Activated CD4-positive, CD25-positive, alpha-beta regulatory T cell treated with anti-CD3 and anti-CD28 coated beads, Interleukin-2, amount 50 U/mL, for 24 hours (primary cell): ENCODE data around the gene CD180.

Experiments used
- ATAC-seq, 2 donors: fragments of 150-1000 bp; cut with Tn5 transposase; one replicate each; pipeline ENCODE4 v1.10.0; 2021; ENCODE audit warnings: mild to moderate bottlenecking in 1 of 2, moderate library complexity in 1 of 2

CD180 gene

DNA sequence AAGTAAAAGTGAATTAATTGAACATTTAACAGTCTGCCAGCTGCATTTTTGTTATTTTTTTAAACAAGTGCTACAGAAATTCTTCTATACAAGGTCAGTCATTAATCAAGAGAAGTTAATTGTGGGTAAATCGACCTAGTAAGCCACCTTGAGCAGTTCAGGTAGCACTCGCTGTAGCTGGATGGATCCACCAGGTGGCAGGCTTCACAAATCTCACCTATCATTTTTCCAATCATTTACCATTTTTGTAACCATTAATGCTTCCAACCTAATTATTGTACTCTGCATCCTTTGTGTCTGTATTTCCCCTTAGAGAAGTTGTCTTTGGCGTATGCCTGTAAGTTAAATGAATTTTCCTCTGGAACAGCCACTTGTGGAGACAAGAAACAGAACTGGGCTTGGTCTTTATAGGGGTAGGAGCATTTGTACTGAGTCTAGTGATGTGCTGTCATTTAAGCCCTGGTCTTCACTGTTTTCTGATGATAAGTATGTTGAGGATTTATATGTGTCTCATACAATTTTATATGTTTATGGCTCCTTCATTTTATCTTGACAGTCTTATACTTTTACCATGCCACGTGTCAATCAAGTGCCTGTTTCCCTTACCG, 39.5 kb downstream of the CD180 start:
- ATAC-seq: peak; percentile 40 to 42

DNA sequence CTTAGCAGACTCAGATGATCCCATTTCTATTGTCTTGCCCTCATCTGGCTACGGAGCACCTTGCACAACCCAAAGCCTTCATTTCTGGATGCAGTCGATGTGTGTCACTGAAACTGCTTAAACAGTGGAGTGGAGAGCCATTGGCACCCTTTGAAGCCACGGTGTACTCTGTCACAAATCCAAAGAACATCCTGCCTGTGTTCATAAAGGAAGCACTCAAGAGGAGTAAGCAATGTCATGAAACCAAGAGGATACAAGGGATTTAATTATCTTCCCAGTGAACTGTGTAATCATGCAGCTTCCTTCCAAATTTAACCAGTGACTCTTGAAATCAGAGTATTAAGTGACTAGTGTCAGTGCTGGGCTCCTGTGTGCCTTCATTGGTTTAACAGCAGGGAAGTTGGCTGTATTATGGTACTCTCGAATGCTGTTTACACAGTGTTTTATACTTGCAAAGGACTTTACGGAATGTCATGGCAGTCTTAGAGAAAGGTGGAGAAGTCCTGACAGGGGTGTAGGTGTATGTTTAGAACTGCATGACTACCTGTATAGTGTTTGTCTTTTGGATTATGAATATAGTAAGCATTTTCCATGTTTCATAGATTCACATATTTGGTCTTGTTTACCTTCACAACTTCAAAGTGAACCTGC, 41.9 kb downstream of the CD180 start:
- no peak for ATAC-seq

DNA sequence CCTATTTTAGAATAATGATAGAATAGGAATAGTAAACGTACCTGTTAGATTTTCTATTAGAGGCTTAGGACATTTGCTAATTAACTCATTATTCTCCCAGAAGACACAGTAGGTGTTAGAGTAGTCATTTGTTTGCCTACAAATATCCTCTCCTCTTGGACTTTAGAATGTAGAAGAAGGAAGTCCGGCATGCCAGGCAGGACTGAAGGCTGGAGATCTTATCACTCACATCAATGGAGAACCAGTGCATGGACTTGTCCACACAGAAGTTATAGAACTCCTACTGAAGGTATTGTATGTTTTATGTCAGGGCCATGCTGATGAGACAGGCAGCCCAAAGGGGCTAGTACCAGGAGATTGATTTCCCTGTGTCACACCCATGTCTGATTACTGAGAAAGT, 43.3 kb downstream of the CD180 start:
- no peak for ATAC-seq

DNA sequence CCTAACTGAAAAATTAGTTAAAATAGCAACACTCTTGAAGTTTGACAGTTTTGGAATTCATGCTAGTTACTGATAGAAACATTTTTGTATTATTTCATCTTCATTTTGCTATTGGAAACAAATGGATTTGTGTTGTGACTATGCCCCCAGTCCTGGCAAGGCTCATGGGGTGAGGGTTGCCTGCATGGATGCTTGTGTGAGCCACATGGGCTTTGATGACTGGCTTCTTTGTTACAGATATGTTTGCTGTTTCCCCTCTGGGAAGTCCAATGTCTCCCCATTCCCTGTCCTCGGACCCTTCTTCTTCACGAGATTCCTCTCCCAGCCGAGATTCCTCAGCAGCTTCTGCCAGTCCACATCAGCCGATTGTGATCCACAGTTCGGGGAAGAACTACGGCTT, 44.2 kb downstream of the CD180 start:
- no peak for ATAC-seq

DNA sequence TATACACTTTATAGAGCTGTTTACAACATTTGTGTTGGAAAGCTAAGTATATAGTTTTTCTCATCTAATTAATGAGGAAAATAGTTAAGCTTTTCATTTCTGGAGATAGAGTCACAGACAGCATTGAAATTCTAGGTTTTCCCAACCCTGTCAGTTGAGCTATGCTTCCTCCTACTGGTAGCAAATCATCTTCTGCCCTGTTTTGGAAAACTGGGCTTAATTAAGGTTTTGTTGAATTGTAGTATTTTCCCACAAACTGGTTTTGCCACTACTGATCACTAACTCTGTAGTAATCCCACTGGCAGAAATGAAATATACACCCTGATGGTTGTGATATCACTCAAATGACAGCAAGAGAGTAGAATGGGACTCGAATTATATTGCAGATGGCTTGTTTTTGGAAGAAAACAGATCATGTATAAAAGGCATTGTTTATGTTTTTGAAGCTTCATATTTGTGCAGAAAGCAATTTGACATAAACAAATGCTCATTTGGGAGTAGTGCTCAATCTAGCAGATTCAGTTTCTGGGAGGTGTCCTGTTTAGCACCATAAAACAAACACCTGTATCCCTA, 46.6 kb downstream of the CD180 start:
- ATAC-seq: no peak

DNA sequence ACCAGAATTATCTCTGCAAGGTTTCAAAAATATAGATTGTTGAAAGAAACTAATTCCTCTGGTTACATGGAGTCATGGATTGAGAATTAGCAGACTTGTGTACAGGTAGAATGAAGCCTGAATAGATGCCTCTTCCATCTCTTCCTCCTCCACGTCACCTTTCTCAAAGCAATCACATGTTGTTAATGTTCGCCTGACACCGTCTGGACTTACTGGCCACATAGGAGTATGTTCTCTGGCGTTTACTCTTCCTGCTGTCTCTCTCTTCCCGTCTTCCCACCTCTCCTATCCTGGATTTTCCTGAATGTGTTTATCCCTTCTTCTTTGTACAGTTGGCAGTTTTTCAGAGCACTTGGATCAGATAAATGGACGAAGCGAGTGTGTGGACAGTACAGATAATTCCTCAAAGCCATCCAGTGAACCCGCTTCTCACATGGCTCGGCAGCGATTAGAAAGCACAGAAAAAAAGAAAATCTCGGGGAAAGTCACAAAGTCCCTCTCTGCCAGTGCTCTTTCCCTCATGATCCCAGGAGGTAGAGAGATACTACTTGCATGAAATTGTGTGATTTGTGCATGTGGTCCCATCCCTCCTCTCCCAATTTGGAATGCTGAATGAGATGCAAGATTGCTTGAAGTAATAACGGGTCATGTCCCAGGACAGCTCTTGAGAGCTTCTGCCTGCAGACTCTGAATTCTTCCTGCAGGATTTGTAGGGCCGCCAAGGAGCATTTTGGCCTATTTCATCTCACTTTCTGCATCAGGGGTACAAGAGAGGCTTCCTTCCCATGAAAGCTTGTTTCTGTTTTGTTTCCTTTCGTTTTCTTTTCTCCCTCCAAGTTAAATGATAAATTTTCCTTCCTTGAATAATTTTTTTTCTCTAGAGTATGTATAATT, 47.3 kb downstream of the CD180 start:
- ATAC-seq: no peak

DNA sequence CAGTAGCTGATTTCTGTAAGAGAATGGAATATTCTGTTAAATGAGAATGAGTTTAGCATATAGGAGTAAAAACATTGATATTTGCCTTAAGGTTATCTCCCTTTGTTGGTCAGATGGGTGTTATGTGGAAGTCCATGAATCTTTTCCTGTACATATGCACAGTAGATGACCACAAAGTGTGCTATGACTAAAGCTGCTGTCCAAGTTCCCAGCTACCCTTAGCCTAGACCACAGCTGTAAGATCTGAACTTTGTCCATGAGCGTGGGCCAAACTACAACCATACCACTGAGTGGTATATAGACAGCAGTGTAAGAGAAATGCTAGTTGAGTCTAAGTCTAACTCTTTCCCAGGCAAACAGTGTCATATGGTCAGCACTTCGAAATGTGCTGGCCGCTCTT, 48.8 kb downstream of the CD180 start:
- no peak for ATAC-seq

DNA sequence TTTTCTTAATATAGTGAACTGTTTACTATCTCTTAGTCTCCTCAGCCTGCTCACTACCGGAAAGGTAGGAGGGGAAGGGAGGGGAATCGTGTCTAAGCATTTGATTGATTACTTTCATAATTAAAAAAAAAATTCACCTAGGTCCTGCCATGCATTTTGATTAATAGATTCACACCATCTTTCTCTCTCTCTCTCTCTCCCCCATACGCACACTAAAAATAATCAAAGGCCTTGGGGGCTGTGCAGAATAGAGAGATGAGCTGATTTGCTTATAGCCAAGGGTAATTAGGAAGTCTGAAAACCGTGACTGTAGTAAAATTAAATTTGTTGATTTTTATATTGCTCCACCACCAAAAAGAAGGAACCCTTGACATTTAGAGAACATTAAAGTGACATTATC, 49.6 kb downstream of the CD180 start:
- ATAC-seq: no peak

DNA sequence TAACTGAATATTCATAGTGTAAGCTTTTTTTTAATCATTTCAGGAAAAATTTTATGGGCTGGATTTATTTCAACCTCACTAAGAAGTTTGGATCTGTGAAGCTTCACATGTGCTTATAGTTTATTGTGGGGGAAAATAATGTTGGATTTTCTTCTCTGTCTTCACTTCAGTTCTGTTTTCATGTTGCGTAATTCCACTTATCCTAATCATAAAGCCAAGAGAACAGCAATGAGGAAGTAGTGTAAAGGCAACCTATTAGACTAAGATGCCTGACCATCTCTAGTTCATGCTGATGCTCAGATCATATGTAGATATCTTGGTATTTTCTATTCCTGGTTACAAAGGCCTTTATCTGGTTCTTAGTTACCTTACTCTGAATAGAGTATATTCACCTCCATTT, 50.0 kb downstream of the CD180 start:
- no peak for ATAC-seq

DNA sequence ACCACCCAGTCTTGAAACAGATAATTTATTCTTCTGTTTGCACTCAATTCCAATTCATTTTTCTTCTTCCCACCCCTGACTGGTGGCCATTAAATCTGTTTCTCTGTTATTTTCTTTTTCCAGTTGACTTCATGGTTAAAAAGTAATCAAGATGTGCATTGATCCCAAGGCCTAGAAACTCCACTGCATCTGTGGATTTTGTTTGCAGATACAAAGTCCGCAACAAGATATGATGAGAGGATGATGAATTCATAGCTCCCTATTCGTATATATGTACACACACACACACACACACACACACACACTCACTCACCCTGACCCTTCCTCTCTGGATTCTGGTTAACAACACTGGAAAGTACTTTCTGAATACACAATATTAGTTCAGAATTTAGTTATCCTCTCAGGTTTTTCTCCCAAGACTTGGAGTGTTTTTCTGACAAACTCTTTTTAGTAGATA, 52.4 kb downstream of the CD180 start:
- no peak for ATAC-seq

DNA sequence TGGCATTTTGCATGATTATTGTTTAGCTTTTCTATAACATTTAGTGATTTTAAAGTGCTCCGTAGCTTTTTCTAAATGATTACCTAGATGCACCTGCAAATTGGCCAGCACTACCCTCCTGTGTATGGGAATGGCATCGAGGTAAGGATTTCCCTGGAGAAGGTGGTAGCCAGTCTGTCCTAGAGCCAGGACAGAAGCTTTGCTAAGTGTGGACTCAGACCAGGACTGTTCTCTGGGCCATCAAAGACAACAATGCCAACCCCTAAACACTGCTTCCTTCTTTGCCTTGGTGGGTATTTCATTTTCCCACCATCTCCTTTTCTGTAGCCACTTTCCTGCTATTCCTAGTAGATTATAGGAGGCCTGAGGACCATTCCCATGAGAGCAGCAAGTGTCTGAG, 53.0 kb downstream of the CD180 start:
- no peak for ATAC-seq

DNA sequence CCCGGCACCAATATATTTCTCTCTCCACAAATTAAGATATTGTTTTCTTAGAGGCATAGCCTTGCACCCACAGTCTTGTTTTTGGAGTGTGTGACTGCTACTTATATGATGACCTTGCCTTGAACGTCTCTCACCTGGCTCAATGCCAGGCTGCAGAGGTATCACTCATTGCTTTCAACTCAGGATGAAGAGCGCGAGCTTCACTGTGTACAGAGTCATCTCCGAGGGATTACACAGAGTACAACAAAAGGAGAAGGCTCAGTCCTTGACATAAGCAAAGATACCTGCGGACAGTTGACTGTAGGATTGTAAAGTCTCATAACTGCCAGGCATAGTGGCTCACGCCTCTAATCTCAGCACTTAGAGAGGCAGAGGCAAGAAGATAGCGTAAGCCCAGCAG, 53.8 kb downstream of the CD180 start:
- ATAC-seq: no peak

DNA sequence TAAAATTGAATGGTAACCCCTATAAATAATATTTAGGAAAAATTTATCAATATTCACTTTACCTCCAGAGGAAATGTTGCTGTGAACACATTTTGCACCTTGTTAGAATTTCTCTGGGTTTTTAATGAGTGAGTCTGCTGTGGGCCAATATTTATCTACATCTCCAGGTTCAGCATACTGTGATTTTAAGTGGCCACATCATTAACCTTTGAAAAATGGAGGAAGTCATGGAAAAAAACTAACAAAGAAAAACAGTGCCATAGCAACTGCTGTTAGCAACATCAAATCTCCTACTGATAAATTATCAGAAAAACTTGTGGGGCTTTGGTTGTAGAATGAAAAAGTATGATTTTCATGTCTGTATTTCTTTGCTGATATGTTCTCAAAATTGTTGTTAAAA, 55.0 kb downstream of the CD180 start:
- ATAC-seq: no peak

DNA sequence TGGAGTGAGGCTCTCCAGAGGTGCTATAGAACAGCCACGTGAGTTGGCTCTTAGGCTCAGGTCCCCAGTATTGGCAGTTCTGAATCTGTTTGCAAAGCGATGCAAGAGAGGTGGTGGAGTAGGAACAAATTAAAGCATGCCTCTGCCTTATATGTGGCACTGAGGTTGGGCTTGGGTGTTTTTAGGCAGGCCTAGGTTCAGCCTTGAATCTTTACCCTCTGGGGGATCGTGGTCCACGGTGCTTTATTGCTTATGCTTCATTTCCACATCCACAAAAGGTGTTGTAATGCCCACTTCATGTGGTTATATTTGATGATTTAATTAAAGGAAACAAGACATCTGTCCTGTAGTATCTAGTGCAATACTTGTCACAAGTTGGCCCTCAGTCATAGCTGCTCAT, 56.2 kb downstream of the CD180 start:
- ATAC-seq: no peak

DNA sequence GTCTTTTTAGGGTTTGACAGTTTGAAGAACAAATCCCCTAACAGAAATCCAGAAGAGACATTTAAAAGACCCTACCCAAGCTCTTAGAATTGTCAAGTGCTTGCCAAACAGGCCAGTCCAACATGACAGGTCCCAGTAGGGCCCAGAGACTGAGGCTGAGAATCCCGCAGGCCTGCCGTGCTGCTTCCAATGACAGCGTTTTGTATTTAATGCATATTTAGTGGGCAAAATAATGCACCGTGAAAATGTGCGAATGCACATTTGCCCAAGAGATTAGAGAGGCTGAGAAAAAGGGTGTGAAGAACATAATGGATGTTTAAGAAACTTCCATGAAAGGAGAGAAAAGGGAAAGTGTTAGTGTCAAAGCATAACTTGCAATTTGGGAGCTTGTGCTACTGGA, 57.6 kb downstream of the CD180 start:
- ATAC-seq: no peak

DNA sequence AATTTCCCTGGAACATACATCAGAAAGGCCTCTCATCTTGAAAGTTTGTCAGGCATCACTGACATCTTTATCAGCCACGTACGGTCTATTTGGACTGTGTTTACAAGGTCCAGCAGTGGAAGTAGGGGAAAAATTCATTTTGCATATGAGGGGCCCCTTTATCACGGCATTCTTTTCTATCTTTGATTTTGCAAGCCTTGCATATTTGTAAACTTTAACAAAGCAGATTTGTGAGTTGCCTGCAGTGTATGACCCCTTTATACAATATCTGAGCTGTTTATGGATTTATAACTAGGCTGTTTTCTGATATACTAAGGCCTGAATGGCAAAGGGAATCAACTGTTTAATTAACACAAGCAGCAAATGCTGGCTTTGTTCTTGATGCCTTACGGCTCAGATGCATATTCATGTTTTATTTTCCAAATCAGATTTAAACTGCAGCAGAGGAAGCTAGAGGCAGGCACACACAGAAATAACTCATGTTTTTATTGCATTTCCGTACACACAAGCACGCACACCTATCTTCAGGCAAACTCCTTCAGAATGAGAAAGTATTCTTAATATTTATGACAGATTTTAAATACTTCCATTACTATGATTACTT, 61.1 kb downstream of the CD180 start:
- ATAC-seq: no peak

DNA sequence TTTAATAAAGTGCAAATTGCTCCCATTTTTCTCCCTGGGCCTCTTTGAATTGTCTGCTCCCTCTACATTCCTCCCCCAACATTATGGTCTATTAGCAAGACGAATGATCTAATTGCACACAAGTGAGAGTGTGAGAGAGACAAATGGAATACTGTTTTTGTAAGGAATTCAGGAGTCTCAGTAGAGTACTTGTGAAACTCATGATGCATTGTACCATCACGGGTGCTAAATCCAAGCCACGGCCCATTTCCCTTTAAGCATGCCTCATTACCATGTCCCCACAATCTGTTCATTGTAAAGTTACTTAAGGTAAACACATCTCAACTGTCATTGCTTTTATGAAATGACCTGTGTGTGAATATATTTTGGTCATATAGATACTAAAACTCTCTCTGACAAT, 62.8 kb downstream of the CD180 start:
- no peak for ATAC-seq

DNA sequence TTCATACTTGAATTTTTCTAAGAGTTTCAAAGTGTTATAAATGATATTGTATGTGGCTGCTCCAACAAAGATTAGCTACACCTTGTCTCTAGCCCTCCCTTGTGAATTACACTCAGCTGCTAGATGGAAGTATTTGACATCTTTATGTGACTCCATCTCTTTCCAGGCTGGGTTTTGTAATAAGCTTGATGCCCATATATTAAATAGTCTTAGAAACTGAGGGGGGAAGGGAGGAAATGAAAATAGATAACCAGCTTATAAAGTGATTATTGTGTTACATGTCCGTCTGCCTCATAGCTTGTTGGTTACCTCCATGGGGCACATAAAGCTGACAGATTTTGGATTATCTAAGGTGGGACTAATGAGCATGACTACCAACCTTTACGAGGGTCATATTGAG, 63.4 kb downstream of the CD180 start:
- ATAC-seq: no peak

DNA sequence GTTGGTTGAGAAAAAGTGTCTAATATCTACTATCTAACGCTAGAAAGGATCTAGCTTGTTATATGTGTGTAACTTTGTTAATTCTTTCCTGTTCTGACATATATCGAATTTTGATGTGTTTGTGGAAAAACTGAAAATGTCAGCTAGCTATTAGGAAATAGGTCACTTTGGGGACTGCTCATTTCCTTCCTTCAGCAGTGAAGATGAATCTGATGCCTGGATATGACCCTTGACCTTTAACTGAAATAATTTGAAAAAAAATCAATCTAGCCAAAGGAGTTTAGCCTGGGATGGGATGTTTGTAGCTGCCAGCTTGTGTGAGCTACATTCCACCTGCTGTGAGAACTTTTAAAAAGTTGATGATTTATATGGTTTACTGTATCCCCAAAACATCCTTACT, 66.8 kb downstream of the CD180 start:
- no peak for ATAC-seq
